Umbilical cord (tissue), 2 donors: ENCODE data around the gene NCAM2. TPM values are rescaled to one million over a fixed set of nuclear protein-coding genes. Genes with fewer than 3 reads are reported as not detected.

Source experiments
- DNase-seq: peaks from one replicate; pipeline ENCODE4 v3.0.0-alpha.2; 2015; ENCODE audit warnings: low spot score
- total RNA-seq: library from RNA; depleted of rRNA; stranded (reverse); fragments of >200 nt; gene quantifications from one replicate; pipeline ENCODE4 v1.2.3, GENCODE V29; 2014; ENCODE audit warnings: low replicate concordance; ENCODE audit not compliant: insufficient read depth

The NCAM2 gene
- total RNA-seq, 1 donor from 2014 or later = 11.1 TPM

DNA sequence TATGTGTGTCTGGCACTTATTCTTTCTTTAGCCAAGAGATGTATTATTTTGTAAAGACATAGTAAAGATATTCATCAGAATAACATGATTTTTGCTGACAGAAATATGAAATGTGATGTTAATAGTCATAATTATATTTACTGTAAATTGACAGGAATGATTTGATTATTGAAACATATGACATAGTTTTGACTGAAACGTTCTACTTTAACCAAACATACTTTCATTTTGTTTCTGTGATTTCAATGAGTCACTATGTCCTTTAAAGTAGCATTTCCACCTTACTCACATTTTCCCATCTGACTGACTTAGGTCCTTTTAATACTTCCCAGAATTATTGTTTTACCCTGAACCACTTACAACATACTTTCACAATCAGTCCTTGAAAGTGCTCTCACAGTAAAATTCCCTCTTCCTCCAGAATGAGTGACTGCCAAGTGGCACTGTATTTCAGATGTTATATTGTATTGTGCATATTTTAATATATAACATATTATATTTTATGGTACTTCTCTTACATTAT lies 437.9 kb downstream of the NCAM2 start:
- peak; percentile 22 for DNase-seq

DNA sequence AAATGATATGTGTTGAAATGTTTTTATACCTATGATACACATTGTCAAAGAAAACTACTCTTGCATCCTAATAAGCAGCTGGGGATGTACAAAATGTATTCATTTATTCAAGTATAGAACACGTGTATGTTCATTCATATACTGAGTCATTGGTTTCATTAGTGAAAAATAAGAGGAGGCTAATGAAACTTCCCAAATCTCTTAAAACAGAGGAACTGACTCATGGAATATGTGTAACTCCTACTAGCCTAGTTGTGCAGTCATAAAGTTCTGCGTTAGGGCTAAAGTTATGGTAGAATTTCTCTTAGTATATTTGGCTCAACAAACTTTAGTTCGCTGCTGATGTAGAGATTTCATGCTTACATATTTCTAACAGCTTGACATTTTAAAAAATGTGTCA lies 441.6 kb downstream of the NCAM2 start:
- no peak for DNase-seq

DNA sequence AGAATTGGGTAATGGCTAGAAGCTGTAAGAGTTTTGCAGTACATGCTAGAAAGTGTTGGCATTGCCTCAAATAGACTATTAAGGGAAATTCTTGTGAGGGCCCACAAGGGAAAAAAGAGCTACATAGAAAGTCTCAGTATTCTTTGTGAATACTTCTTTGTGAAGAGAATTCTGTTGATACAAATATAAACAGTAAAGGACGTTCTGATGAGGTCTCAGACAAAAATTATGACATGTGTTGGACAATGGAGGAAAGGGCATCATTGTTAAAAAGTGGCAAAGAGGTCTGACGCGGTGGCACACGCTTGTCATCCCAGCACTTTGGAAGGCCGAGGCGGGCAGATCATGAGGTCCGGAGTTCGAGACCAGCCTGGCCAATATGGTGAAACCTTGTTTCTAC lies 458.9 kb downstream of the NCAM2 start:
- DNase-seq = no peak

DNA sequence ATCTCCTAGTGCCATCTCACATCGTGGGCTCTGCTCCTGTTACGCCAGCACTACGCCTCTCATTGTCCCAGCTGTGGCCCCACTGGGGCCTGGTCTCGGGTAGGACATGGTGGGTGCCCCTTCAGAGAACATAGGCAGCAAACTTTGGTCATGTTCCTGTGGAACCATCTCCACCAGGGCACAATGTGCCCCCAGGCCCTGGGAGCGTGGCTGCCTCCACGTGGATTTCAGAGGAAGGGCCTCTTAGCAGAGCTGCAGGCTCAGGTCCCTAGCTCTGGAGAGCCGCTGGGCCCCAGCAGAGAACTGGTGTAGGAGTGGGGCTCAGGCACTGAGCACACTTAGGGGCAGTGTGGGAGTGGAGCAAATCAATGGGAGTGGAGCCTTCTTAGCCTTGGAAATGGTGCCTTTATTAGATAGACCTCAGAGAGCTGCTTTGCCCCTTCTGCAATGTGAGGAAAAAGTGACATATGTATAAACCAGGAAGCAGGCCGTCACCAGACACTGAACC lies 460.0 kb downstream of the NCAM2 start:
- no peak for DNase-seq

DNA sequence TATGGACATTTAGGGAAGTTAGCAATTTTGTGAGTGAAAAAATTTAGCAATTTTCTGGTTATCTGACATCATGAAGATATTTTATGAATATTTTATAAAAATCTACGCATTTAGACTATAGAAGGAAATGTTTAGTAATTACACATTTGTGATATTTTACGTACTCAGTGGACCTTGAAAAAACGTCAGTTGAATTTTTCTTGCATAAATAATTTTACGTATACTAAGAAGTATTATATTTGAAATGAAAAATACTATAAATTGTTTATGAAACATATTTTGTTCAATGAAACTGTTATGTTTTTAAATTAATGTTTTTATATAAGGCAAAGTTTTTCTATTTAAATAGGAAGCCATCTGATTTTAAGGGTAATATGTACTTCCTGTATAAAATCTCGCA lies 462.8 kb downstream of the NCAM2 start:
- DNase-seq = no peak

DNA sequence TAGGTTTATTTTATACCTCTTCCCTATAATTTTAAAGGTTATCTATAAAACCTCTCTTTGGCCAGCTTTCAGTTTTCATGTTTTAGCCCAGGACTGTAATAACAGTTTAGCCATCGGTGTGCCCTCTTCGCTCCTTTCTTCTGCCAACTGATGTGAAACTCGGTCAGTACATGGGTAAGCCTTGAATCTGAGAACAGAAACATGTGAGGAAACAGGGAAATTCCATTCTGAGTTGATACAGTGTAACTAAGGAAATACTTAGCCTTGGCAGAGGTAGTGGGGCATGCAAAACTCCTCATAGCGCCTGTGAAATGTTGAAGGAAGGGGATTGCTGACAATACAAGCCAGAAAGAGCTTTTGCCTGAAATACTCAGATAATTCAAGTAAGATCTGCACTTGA lies 465.2 kb downstream of the NCAM2 start:
- peak; percentile 61 for DNase-seq

DNA sequence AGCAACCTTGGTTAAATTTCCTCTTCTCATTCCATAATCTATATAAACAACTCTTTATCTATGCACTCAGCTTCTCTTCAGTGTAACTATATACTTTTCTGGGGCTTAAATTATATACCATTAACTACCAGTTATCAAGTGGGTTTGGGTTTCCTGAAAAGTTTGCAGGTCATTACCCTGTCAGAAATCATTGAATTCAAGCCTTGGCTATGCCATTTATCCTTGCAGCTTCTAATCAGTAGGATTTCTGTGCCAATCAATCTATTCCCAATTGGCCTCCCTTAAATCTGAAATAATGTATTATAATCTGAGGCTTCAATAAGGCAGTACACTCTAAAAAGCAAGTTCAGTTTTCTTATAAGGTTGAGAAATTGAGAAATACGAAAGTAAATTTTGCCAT lies 466.5 kb downstream of the NCAM2 start:
- DNase-seq = no peak

DNA sequence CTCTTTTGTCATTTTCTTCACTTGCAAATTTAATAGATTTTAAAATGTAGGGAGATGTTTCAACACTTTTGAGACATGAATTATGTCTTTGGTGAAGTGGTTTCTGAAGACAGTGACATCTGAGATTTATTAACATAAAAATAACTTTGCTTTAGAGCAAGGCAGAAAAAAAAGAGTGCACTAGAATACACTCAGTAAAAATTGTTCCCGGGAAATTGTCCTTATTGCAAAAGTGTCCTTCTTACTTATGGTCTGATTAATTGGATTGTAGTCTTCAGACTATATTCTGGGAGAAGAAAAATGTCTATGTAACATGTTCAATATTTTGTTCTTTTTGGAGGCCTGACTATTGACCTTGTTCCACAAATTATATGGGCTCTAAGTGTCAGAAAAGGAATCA lies 468.5 kb downstream of the NCAM2 start:
- no peak for DNase-seq

DNA sequence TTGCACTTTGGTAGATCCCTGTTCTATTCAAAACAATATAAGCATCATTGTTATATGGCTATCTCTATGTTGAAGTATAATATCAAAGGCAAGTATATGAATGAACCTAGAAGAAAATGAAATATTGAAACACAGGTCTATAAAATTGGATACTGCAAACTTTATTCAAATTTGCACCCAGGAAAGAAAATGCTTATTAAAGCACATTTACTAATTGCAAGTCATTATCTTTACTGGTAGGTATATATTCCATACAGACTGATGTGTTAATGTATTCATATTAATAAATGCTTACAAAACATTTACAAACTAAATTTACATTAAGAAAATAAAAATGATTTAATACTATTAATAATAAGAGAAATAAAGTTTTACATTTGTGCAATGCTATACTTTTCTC lies 469.8 kb downstream of the NCAM2 start:
- DNase-seq = no peak

DNA sequence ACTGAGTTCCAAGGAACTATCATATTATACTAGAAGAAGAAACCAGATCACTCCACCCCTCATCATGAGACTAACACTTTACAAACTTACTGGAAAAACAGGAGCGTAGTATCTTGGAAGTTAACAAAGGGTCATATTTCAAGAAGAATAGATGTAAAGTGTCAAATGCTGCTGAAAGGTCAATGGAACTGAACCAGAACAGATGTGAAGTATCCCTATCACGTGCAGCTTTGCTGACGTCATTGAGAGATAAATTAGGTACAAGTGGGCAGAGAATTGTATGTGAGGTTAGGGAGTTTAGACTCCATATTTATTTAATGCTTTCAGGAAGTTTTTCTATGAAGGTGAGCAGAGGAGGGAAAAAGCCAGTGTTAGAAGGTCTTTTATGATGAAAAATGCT lies 483.0 kb downstream of the NCAM2 start:
- no peak for DNase-seq

DNA sequence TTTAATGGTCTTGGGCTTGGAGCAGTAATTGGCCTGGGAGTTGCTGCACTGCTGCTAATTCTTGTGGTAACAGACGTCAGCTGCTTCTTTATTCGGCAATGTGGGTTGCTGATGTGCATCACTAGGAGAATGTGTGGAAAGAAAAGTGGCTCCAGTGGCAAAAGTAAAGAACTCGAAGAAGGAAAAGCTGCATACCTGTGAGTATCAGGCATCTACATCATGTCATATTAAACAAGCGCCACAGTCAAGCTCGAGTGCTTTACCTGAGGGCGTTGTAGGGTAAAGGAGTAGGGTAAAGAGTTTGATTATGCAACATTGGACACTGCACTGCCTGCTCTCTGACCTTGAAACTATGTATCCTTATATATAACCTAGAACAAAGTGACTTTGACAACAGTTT lies 510.6 kb downstream of the NCAM2 start:
- no peak for DNase-seq

DNA sequence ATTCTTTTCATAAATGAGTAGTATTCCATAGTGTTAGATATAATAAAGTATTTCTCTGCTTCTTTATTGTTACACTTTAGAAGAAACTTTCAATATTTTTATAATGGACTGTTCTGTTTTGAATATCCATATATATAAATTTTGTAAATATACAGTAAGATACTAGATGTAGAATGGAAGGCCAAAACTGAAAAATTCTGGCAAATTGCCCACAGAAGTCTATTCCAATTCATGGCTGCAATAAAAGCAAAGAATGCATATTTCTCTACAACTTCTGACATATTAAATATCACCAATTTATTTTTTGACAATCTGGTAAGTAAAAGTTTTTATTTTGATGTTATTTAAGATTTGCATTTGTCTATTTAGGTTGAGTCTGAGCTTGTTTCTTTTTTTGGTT lies 532.5 kb downstream of the NCAM2 start:
- DNase-seq = no peak

DNA sequence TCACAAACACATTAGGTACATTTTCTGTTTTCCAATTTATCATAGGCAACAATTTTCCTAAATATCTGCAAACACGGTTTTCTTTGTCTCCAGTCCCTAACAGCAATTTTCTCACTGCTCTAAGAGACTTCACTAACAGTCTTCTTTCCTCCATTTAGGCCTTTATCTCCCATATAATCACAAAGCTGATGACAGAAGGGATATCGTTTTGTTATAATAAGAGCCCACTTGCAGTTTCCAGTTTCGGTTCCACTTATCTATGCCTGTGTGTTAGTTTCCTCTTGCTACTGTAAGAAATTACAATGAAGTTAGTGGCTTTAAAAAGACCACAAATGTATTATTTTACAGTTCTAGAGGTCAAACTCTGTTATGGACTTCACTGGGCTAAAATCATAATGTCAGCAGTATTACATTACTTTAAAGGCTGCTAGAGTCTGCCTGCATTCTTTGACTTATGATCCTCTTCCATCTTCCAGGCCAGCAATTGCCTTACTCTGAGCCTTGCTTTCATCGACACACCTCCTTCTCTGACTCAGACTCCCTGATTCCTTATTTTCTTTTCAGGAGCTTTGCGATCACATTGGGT lies 549.3 kb downstream of the NCAM2 start:
- DNase-seq = peak; percentile 9

DNA sequence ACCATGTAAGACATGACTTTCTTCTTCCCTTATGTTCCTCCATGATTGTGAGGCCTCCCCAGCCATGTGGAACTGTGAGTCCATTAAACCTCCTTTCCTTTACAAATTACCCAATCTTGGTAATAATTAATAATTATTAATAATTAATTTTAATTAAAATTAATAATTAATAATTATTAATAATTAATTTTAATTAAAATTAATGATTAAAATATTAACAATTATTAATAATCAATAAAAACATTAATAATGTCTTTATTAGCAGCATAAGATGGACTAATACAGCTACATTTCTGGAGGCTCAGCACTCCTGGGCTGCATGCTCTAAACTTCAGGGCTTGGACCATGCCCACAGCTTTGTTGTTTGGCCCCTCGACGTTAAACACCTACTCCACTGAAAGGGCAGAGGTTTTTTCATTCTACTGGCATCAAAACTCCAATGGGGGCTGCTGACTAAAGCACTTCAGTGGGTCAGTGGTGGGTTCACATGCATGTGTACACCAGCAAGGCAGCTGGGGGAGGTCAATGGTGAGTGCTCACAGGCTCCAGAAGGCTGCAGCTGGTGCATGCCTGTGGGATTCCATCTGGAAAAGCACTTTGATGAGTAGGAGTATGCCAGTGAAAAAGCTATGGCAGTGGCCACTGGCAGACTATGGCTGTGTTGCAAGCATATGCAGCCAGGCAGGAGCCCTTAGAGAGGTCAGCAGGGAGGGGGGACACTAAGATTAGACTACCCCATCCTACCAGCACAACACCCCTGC lies 561.3 kb downstream of the NCAM2 start:
- DNase-seq = no peak
